ENCODE measurements around the gene TMEM164.

- no peak for TF ChIP-seq POLR2A (IDR thresholded peaks at IDR 0.05; ENCODE audit: low read depth, low read length)
- TF ChIP-seq POLR2AphosphoS5 (IDR thresholded peaks at IDR 0.05; ENCODE audit: low read depth, low read length) = no peak
Observed at GRCh38 chrX:110051559-110051958, 48.6 kb downstream of the TMEM164 start.

Measured in GM12892 (cell line).